ENCODE measurements around the gene YKT6. TPM values are rescaled to one million over a fixed set of nuclear protein-coding genes. Genes with fewer than 3 reads are reported as not detected.

YKT6 gene
- total and polyA plus RNA-seq, 2 donors (not counting 1 experiment from before 2014, with no cell fraction given): 36.5 to 62.3 TPM

DNA sequence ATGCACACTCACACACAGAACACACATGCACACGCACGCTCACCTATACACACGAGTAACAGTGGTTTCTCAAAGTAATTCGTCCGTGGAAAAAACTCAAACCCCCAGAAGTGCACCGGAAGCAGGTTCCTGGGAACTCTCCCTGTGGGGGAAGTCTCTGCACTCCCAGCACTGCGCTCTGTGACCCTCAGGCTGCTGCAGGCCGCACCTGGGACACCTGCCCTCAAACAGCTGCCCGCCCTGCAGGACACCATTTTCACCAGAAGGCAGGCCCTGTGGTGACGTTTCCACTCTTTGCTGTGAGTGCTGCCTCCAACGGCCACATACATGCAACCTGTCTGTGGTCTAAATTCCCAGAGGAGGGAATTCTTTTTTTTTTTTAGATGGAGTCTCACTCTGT is 21.3 kb downstream of the YKT6 start:
- DNase-seq: no peak
- Histone ChIP-seq H3K4me1 (ENCODE audit: control insufficient read depth in 2 of 2, insufficient read depth in 2 of 2, low read length in 2 of 2) (no peaks in the 10 kb centered on the region), H4K20me1 (ENCODE audit: control insufficient read depth, insufficient read depth, low read length, poor library complexity, severe bottlenecking) (no peaks in the 10 kb centered on the region), H3K9me3 (ENCODE audit: control extremely low read depth in 1 of 3, control insufficient read depth in 2 of 3, insufficient read depth in 1 of 3, low read length in 2 of 3) (no peaks in the 10 kb centered on the region), H2AFZ (ENCODE audit: insufficient read depth, low read depth, low read length, poor library complexity, severe bottlenecking) (no peak overlapping the region), H3K79me2 (ENCODE audit: control insufficient read depth, insufficient read depth, low read length) (no peaks in the 10 kb centered on the region), H3K9ac (ENCODE audit: low read length) (no peak overlapping the region), H3K27ac (ENCODE audit: low read length in 2 of 2) (no peak overlapping the region), H3K4me2 (replicated peaks; ENCODE audit: low read depth, low read length, poor library complexity, severe bottlenecking) (no peak overlapping the region), H3K36me3 (replicated peaks in 1 of 2; ENCODE audit: control extremely low read depth in 1 of 2, control insufficient read depth in 1 of 2, extremely low read depth in 1 of 2, insufficient read depth in 2 of 2, low read length in 1 of 2) (no peaks in the 10 kb centered on the region), H3K27me3 (replicated peaks in 1 of 4; ENCODE audit: control extremely low read depth in 1 of 4, control insufficient read depth in 3 of 4, insufficient read depth in 4 of 4, low read length in 3 of 4) (peaks cover 0 to 6% (median 0%) of the 10 kb centered on the region in 4 experiments), H3K4me3 (ENCODE audit: control extremely low read depth in 1 of 5, extremely low read depth in 1 of 5, insufficient read depth in 1 of 5, low read depth in 2 of 5, low read length in 4 of 5) (no peak overlapping the region)
- ChIA-PET POLR2A (no interaction called here), CTCF (no interaction called here)
- H3K27ac Mint-ChIP-seq: no peak overlapping the region
- H3K9me3 Mint-ChIP-seq (ENCODE audit: insufficient read depth): no peaks in the 10 kb centered on the region
- H3K27me3 Mint-ChIP-seq: peaks cover 12% of the 10 kb centered on the region
- intact Hi-C loops (cut with micrococcal nuclease): no loop called here
- no peak overlapping the region for H3K4me3 Mint-ChIP-seq
- TF ChIP-seq, protein P1, sequence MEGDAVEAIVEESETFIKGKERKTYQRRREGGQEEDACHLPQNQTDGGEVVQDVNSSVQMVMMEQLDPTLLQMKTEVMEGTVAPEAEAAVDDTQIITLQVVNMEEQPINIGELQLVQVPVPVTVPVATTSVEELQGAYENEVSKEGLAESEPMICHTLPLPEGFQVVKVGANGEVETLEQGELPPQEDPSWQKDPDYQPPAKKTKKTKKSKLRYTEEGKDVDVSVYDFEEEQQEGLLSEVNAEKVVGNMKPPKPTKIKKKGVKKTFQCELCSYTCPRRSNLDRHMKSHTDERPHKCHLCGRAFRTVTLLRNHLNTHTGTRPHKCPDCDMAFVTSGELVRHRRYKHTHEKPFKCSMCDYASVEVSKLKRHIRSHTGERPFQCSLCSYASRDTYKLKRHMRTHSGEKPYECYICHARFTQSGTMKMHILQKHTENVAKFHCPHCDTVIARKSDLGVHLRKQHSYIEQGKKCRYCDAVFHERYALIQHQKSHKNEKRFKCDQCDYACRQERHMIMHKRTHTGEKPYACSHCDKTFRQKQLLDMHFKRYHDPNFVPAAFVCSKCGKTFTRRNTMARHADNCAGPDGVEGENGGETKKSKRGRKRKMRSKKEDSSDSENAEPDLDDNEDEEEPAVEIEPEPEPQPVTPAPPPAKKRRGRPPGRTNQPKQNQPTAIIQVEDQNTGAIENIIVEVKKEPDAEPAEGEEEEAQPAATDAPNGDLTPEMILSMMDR (IDR thresholded peaks at IDR 0.05): no peak
- ATAC-seq (ENCODE audit: low read depth): no peak
- no peaks in the 10 kb centered on the region for H3K4me1 Mint-ChIP-seq
- WGBS (ENCODE audit: insufficient coverage): 88% methylated on average over 10 of the region's 11 CpGs

DNA sequence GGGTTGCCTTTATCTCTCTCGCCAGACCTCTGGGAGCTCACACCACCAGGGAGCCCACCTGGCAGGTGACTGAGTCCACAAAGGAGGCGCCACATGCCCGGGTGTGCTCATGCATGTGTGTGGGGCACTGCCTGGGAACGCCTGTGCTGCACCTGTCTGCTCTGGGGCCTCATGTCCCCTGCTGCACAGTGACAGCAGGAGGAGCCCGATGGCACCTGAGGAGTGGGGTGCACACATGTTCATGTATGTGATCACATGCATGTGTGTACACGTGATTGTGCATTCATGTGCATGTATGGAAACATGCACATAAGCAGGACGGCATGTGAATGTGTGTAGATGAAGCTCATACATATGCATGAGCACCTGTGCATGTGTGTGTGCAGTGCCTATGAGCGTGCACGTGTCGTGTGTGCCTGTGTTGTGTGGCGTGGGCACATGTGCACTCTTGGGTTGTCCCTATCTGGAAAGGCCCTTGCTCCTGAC is 22.0 kb downstream of the YKT6 start:
- no peaks in the 10 kb centered on the region for H3K9me3 ChIP-seq (ENCODE audit: control extremely low read depth in 1 of 3, control insufficient read depth in 2 of 3, insufficient read depth in 1 of 3, low read length in 2 of 3)
- WGBS (ENCODE audit: insufficient coverage): 81% methylated on average over 11 of the region's 11 CpGs
- Mint-ChIP-seq H3K27ac (no peak overlapping the region), H3K4me3 (no peak overlapping the region), H3K27me3 (peaks cover 12% of the 10 kb centered on the region), H3K4me1 (no peaks in the 10 kb centered on the region), H3K9me3 (ENCODE audit: insufficient read depth) (no peaks in the 10 kb centered on the region)
- H3K36me3 ChIP-seq (replicated peaks in 1 of 2; ENCODE audit: control extremely low read depth in 1 of 2, control insufficient read depth in 1 of 2, extremely low read depth in 1 of 2, insufficient read depth in 2 of 2, low read length in 1 of 2): no peaks in the 10 kb centered on the region
- DNase-seq: no peak
- ChIA-PET CTCF (no interaction called here), POLR2A (no interaction called here)
- no peak overlapping the region for H2AFZ ChIP-seq (ENCODE audit: insufficient read depth, low read depth, low read length, poor library complexity, severe bottlenecking)
- no peak for ATAC-seq (ENCODE audit: low read depth)
- no peaks in the 10 kb centered on the region for H3K4me1 ChIP-seq (ENCODE audit: control insufficient read depth in 2 of 2, insufficient read depth in 2 of 2, low read length in 2 of 2)
- peaks cover 0 to 6% (median 0%) of the 10 kb centered on the region in 4 experiments for H3K27me3 ChIP-seq (replicated peaks in 1 of 4; ENCODE audit: control extremely low read depth in 1 of 4, control insufficient read depth in 3 of 4, insufficient read depth in 4 of 4, low read length in 3 of 4)
- TF ChIP-seq, protein P1 (IDR thresholded peaks at IDR 0.05): no peak
- TF ChIP-seq EZH2 (IDR thresholded peaks at IDR 0.05; ENCODE audit: borderline replicate concordance, insufficient read depth, low read depth, low read length, poor library complexity, severe bottlenecking): no peak
- H4K20me1 ChIP-seq (ENCODE audit: control insufficient read depth, insufficient read depth, low read length, poor library complexity, severe bottlenecking): no peaks in the 10 kb centered on the region
- H3K27ac ChIP-seq (ENCODE audit: low read length in 2 of 2): no peak overlapping the region
- H3K79me2 ChIP-seq (ENCODE audit: control insufficient read depth, insufficient read depth, low read length): no peaks in the 10 kb centered on the region
- no peak overlapping the region for H3K4me2 ChIP-seq (replicated peaks; ENCODE audit: low read depth, low read length, poor library complexity, severe bottlenecking)
- intact Hi-C loops (cut with micrococcal nuclease): no loop called here
- H3K9ac ChIP-seq (ENCODE audit: low read length): no peak overlapping the region
- H3K4me3 ChIP-seq (ENCODE audit: control extremely low read depth in 1 of 5, extremely low read depth in 1 of 5, insufficient read depth in 1 of 5, low read depth in 2 of 5, low read length in 4 of 5): no peak overlapping the region

All from B cell (primary cell).